Gastrocnemius medialis (tissue), 4 donors: ENCODE data around the gene CCDC141. TPM values are rescaled to one million over a fixed set of nuclear protein-coding genes. Genes with fewer than 3 reads are reported as not detected.

ENCODE experiments used
- ATAC-seq, 2 donors: fragments of 150-250 bp; one replicate each; pipeline ENCODE4 v1.9.1; 2016
- DNase-seq, 2 donors: peaks; one replicate each; pipeline ENCODE4 v3.0.0-alpha.2; 2019
- H3K27ac ChIP-seq, 4 donors: fragments of 200-600 bp; sonication (generic); 1 replicate in 1 of 4; 2 replicates in 3 of 4; pipeline ENCODE4 v1.5.1; 2016 to 2018; ENCODE audit warnings: mild to moderate bottlenecking in 2 of 4, moderate library complexity in 1 of 4
- H3K27me3 ChIP-seq, 3 donors: fragments of 200-600 bp; sonication (generic) in 2 of 3; 1 replicate in 1 of 3; 2 replicates in 2 of 3; pipeline versions ENCODE4 v1.5.1 to v1.6.0; 2016 to 2019; ENCODE audit warnings: mild to moderate bottlenecking in 1 of 3, moderate library complexity in 1 of 3
- H3K36me3 ChIP-seq, 2 donors: fragments of 200-600 bp; sonication (generic) in 1 of 2; one replicate each; pipeline ENCODE4 v1.5.1; 2017 to 2018
- H3K4me1 ChIP-seq, 2 donors: fragments of 200-600 bp; sonication (generic) in 1 of 2; one replicate each; pipeline ENCODE4 v1.5.1; 2016 to 2017; ENCODE audit warnings: mild to moderate bottlenecking in 2 of 2
- H3K4me3 ChIP-seq, 4 donors: fragments of 200-600 bp; sonication (generic) in 3 of 4; 1 replicate in 1 of 4; 2 replicates in 3 of 4; pipeline ENCODE4 v1.5.1; 2016 to 2019; ENCODE audit warnings: mild to moderate bottlenecking in 2 of 4
- H3K9me3 ChIP-seq, 3 donors: fragments of 200-600 bp; sonication (generic) in 2 of 3; 1 replicate in 1 of 3; 2 replicates in 2 of 3; pipeline ENCODE4 v1.5.1; 2016 to 2019
- CTCF ChIP-seq, 5 experiments: fragments of 450-650 bp in 3 of 5; fragments of 200-600 bp in 2 of 5; sonication (generic) in 2 of 5; IDR thresholded peaks in 4 of 5; conservative IDR thresholded peaks in 1 of 5; 1 replicate in 4 of 5; 2 replicates in 1 of 5; pipeline ENCODE4 v1.5.1; 2016 to 2019; ENCODE audit warnings: antibody characterized with exemption in 5 of 5, mild to moderate bottlenecking in 3 of 5, moderate library complexity in 3 of 5
- POLR2A ChIP-seq, 2 donors: fragments of 450-650 bp; IDR thresholded peaks; one replicate each; pipeline ENCODE4 v1.6.1; 2017; ENCODE audit warnings: antibody characterized with exemption in 2 of 2, mild to moderate bottlenecking in 2 of 2, moderate library complexity in 2 of 2
- in situ Hi-C, 4 donors: fragments of 200-750 bp; cut with MboI; loops; one replicate each; pipeline versions ENCODE4 v1.15.0 to v1.8.0; 2017; ENCODE audit warnings: low sequenced_read_pairs in 4 of 4
- intact Hi-C: fragments of 100-400 bp; cut with DNase I; formaldehyde crosslinking; loops from one replicate; pipeline ENCODE4 v1.15.1; 2023; ENCODE audit warnings: low total_unique reads
- total RNA-seq, 4 donors: library from RNA; depleted of rRNA; stranded (reverse); fragments of >200 nt; gene quantifications; one replicate each; pipeline versions ENCODE4 v1.1.0 to v1.2.3, GENCODE V29; 2016

The CCDC141 gene
- total RNA-seq, 4 donors from 2014 or later, result 0.85 to 4.3 (median 2.2) TPM

- no peak for ATAC-seq
- H3K9me3 ChIP-seq, result no peaks in the 10 kb centered on the region
- H3K27me3 ChIP-seq, result no peaks in the 10 kb centered on the region
- H3K4me1 ChIP-seq, result peaks cover 8 to 9% of the 10 kb centered on the region in 2 donors
- H3K4me3 ChIP-seq, result no peak overlapping the region
- H3K27ac ChIP-seq, result no peak overlapping the region
- H3K36me3 ChIP-seq, result no peaks in the 10 kb centered on the region
- intact Hi-C loops (no loop called here), in situ Hi-C loops (no loop called here)
- no peak for TF ChIP-seq POLR2A (IDR thresholded peaks at IDR 0.05)
- no peak for TF ChIP-seq CTCF (IDR thresholded peaks at IDR 0.05 in 4 of 5, conservative IDR thresholded peaks at IDR 0.05 in 1 of 5)
- DNase-seq, result no peak
These were observed 13.5 kb downstream of the CCDC141 start for GRCh38 chr2:179036353-179036905.

GRCh38 chr2:179031731-179032408, 18.1 kb downstream of the CCDC141 start:
- no peak for ATAC-seq
- intact Hi-C loops, result no loop called here
- H3K4me3 ChIP-seq, result no peak overlapping the region

DNA sequence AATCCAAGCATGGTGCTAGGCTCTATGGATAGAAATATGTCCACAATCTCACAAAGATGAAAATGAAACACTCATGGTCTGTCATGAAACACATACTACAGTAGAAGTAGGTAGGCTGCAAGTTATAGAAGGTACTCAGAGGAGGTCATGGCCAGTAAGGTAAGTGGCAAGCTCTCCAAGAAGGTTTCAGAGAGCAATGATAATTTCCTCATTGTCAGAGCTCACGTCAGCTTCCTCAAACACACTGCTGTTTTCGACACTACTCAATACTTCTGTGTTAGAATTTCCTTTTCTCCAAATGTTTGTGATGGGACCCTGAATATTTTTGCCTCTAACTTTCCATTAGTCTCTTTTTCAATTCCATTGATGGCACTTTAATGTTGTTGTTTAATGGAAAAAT, 25.5 kb downstream of the CCDC141 start:
- Histone ChIP-seq H3K27me3 (no peaks in the 10 kb centered on the region), H3K27ac (no peak overlapping the region), H3K4me1 (no peaks in the 10 kb centered on the region), H3K4me3 (no peak overlapping the region), H3K9me3 (no peaks in the 10 kb centered on the region), H3K36me3 (no peaks in the 10 kb centered on the region)
- ATAC-seq (no peak), DNase-seq (no peak)
- in situ Hi-C loops (no loop called here), intact Hi-C loops (loop anchor here (10.0 kb wide), 1 partner anchor 110 kb away; no protein-coding TSS in a partner anchor)
- TF ChIP-seq POLR2A (IDR thresholded peaks at IDR 0.05) (no peak), CTCF (IDR thresholded peaks at IDR 0.05 in 4 of 5, conservative IDR thresholded peaks at IDR 0.05 in 1 of 5) (no peak)

More at GRCh38 chr2:179031731-179032408, 18.1 kb downstream of the CCDC141 start:
- H3K36me3 ChIP-seq, result no peaks in the 10 kb centered on the region
- TF ChIP-seq POLR2A (IDR thresholded peaks at IDR 0.05), result no peak
- no peak for TF ChIP-seq CTCF (IDR thresholded peaks at IDR 0.05 in 4 of 5, conservative IDR thresholded peaks at IDR 0.05 in 1 of 5)
- no peak for DNase-seq
- no peaks in the 10 kb centered on the region for H3K27me3 ChIP-seq
- H3K4me1 ChIP-seq, result peaks cover 12 to 18% of the 10 kb centered on the region in 2 donors
- H3K9me3 ChIP-seq, result no peaks in the 10 kb centered on the region
- H3K27ac ChIP-seq, result peak overlapping the region in 1 of 4 donors; percentile 2
- in situ Hi-C loops, result no loop called here

DNA sequence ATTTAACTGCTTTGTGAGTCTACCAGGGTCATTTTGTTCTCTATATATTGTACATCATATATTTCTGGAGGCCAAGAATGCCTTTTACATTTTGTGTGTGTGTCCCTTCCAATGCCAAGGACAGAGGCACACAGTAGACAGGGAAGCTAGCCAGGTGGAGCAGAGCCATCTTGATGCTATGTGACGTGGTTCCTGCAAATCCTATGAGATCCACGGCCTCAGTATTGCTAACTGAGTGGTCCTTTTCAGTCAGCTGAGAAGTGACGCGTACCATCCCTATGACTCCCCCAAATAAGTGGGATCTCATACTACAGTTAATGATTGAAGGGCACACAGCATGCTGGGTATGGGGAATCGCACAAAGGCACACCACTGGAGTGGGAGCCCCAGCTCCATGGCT, 27.3 kb downstream of the CCDC141 start:
- no peak for TF ChIP-seq CTCF (IDR thresholded peaks at IDR 0.05 in 4 of 5, conservative IDR thresholded peaks at IDR 0.05 in 1 of 5)
- no peak for TF ChIP-seq POLR2A (IDR thresholded peaks at IDR 0.05)
- H3K4me3 ChIP-seq, result no peak overlapping the region
- no peaks in the 10 kb centered on the region for H3K9me3 ChIP-seq
- H3K36me3 ChIP-seq, result no peaks in the 10 kb centered on the region
- DNase-seq (no peak), ATAC-seq (no peak)
- H3K27me3 ChIP-seq, result no peaks in the 10 kb centered on the region
- in situ Hi-C loops (no loop called here), intact Hi-C loops (loop anchor here (10.0 kb wide), 1 partner anchor 108 kb away; no protein-coding TSS in a partner anchor)
- no peaks in the 10 kb centered on the region for H3K4me1 ChIP-seq
- H3K27ac ChIP-seq, result no peak overlapping the region
